22Rv1 (cell line): Measurements from ENCODE around the gene PDE4B.
"Not testable (repeated sequence)": the region's sequence is repeated elsewhere in the genome, so short reads cannot be mapped to it uniquely, and the experiment has no call there.

Experiments
- H3K27ac ChIP-seq: fragments of 450-650 bp; 2 replicates; pipeline ENCODE4 v1.5.1; 2017
- CTCF ChIP-seq: fragments of 450-650 bp; IDR thresholded peaks from 2 replicates; pipeline ENCODE4 v1.5.1; 2017; ENCODE audit warnings: mild to moderate bottlenecking
- ZFX ChIP-seq: fragments of 450-650 bp; IDR thresholded peaks from 2 replicates; pipeline ENCODE4 v1.6.1; 2017; ENCODE audit warnings: antibody characterized with exemption, borderline replicate concordance

PDE4B gene

GRCh38 chr1:66095190-66095589, 302.5 kb downstream of the PDE4B start:
- no peak overlapping the region for H3K27ac ChIP-seq
- no peak for TF ChIP-seq ZFX
- TF ChIP-seq CTCF, result no peak

- H3K27ac ChIP-seq, result not testable (repeated sequence)
These were observed 308.3 kb downstream of the PDE4B start for GRCh38 chr1:66100959-66101358.

GRCh38 chr1:66104076-66104475, 311.4 kb downstream of the PDE4B start:
- H3K27ac ChIP-seq, result not testable (repeated sequence)

GRCh38 chr1:66108624-66109023, 315.9 kb downstream of the PDE4B start:
- no peak for TF ChIP-seq ZFX
- no peak for TF ChIP-seq CTCF
- H3K27ac ChIP-seq, result no peak overlapping the region

- H3K27ac ChIP-seq, result peak overlapping the region; percentile 21; the same call in 1 of the 2 replicates
- no peak for TF ChIP-seq ZFX
- no peak; the same call in 1 of the 2 replicates for TF ChIP-seq CTCF
These were observed 320.2 kb downstream of the PDE4B start for GRCh38 chr1:66112744-66113400.

GRCh38 chr1:66119148-66119547, 326.5 kb downstream of the PDE4B start:
- H3K27ac ChIP-seq, result no peak overlapping the region
- TF ChIP-seq ZFX (no peak), CTCF (no peak)

GRCh38 chr1:66124670-66125069, 332.0 kb downstream of the PDE4B start:
- no peak overlapping the region for H3K27ac ChIP-seq
- TF ChIP-seq ZFX (no peak), CTCF (no peak)

GRCh38 chr1:66128641-66129040, 335.9 kb downstream of the PDE4B start:
- not testable (repeated sequence) for H3K27ac ChIP-seq

- H3K27ac ChIP-seq, result no peak overlapping the region
- no peak for TF ChIP-seq ZFX
- no peak for TF ChIP-seq CTCF
These were observed 339.6 kb downstream of the PDE4B start for GRCh38 chr1:66132324-66132723.
